GM19193 (cell line): Measurements from ENCODE around the gene TLE6.

ENCODE experiments used
- POLR2A ChIP-seq: IDR thresholded peaks from 4 replicates; pipeline ENCODE4 v1.6.1; 2011; ENCODE audit not compliant: insufficient read depth, insufficient read length; ENCODE audit errors: extremely low read depth

Gene TLE6

GRCh38 chr19:2986951-2987524 is 9.7 kb downstream of the TLE6 start:
- TF ChIP-seq POLR2A, result no peak

GRCh38 chr19:2987797-2988196 is 10.4 kb downstream of the TLE6 start:
- no peak for TF ChIP-seq POLR2A

- TF ChIP-seq POLR2A, result no peak
Measured at GRCh38 chr19:2988568-2988967, 11.2 kb downstream of the TLE6 start.

- no peak for TF ChIP-seq POLR2A
Measured at GRCh38 chr19:2989236-2989946, 12.0 kb downstream of the TLE6 start.

- no peak for TF ChIP-seq POLR2A
Measured at GRCh38 chr19:2992958-2993357, 15.6 kb downstream of the TLE6 start.

GRCh38 chr19:2993579-2993978 is 16.2 kb downstream of the TLE6 start:
- TF ChIP-seq POLR2A, result no peak

GRCh38 chr19:2994588-2995131 is 17.3 kb downstream of the TLE6 start:
- TF ChIP-seq POLR2A, result no peak

GRCh38 chr19:2997720-2998119 is 20.4 kb downstream of the TLE6 start:
- TF ChIP-seq POLR2A, result no peak

GRCh38 chr19:2998642-2999041 is 21.3 kb downstream of the TLE6 start:
- no peak for TF ChIP-seq POLR2A

- TF ChIP-seq POLR2A, result no peak
Measured at GRCh38 chr19:3001235-3001800, 24.0 kb downstream of the TLE6 start.

- no peak for TF ChIP-seq POLR2A
Measured at GRCh38 chr19:3003046-3003445, 25.7 kb downstream of the TLE6 start.

GRCh38 chr19:3004522-3004921 is 27.2 kb downstream of the TLE6 start:
- no peak for TF ChIP-seq POLR2A

GRCh38 chr19:3005345-3005744 is 28.0 kb downstream of the TLE6 start:
- no peak for TF ChIP-seq POLR2A

- no peak for TF ChIP-seq POLR2A
Measured at GRCh38 chr19:3006075-3006767, 28.9 kb downstream of the TLE6 start.

- TF ChIP-seq POLR2A, result no peak
Measured at GRCh38 chr19:3007975-3008374, 30.6 kb downstream of the TLE6 start.
